Panc1 (cell line): ENCODE measurements around the gene FAM98C. TPM values are rescaled to one million over a fixed set of nuclear protein-coding genes. Genes with fewer than 3 reads are reported as not detected.

Experiments
- ATAC-seq: fragments of 200-7000 bp; cut with Tn5 transposase; 2 replicates; pipeline ENCODE4 v1.9.1; 2020; ENCODE audit warnings: mild to moderate bottlenecking, moderate library complexity
- BruUV-seq: library from RNA; stranded (reverse); fragments of 400-500 nt; replicated peaks from 2 replicates; lab custom pipeline; 2021; lab: Mats Ljungman, UMichigan
- CTCF ChIA-PET: fragments of 300-600 bp; sonication (Branson Sonifier 250); formaldehyde crosslinking; loops from one replicate; lab custom pipeline; 2022; ENCODE audit warnings: antibody characterized with exemption; lab: Charles Lee
- POLR2A ChIA-PET: fragments of 300-600 bp; sonication (Branson Sonifier 250); formaldehyde crosslinking; loops from one replicate; lab custom pipeline; 2022; ENCODE audit warnings: antibody characterized with exemption; lab: Charles Lee
- DNase-seq: peaks from one replicate; pipeline ENCODE4 v3.0.0-alpha.2; 2010; ENCODE audit warnings: low read depth, low spot score
- H3K27ac ChIP-seq: 2 replicates; pipeline ENCODE4 v1.5.1; 2011; ENCODE audit warnings: mild to moderate bottlenecking, low read length, inconsistent platforms
- H3K27me3 ChIP-seq: fragments of 200-500 bp; sonication (Bioruptor generic); 2 replicates; pipeline ENCODE4 v1.6.0; 2014; ENCODE audit warnings: low read length, inconsistent platforms; ENCODE audit not compliant: control insufficient read depth, insufficient read depth
- H3K36me3 ChIP-seq: fragments of 200-500 bp; sonication (Bioruptor generic); 2 replicates; pipeline ENCODE4 v1.5.1; 2014; ENCODE audit warnings: inconsistent platforms, mild to moderate bottlenecking, low read length, moderate library complexity; ENCODE audit not compliant: control insufficient read depth, insufficient read depth
- H3K4me1 ChIP-seq: 2 replicates; pipeline ENCODE4 v1.5.1; 2011; ENCODE audit warnings: inconsistent platforms, mild to moderate bottlenecking, low read length, moderate library complexity; ENCODE audit not compliant: control insufficient read depth, insufficient read depth
- H3K4me3 ChIP-seq, 2 experiments: 2 replicates each; pipeline ENCODE4 v1.5.1; 2011 to 2012; ENCODE audit warnings: low read depth in 2 of 2, low read length in 2 of 2, mild to moderate bottlenecking in 2 of 2, inconsistent platforms in 1 of 2, moderate library complexity in 1 of 2
- H3K9me3 ChIP-seq: fragments of 200-500 bp; sonication (Bioruptor generic); 2 replicates; pipeline ENCODE4 v1.5.1; 2014; ENCODE audit warnings: low read depth, mild to moderate bottlenecking, inconsistent platforms, low read length, moderate library complexity; ENCODE audit not compliant: control insufficient read depth, insufficient read depth
- CTCF ChIP-seq: fragments of 450-650 bp; IDR thresholded peaks from 2 replicates; pipeline ENCODE4 v1.5.1; 2017; ENCODE audit warnings: mild to moderate bottlenecking
- POLR2AphosphoS5 ChIP-seq: IDR thresholded peaks from 2 replicates; pipeline ENCODE4 v1.6.1; 2012; ENCODE audit warnings: mild to moderate bottlenecking, low read depth, low read length, moderate library complexity
- REST ChIP-seq, 2 experiments: IDR thresholded peaks; 2 replicates each; pipeline ENCODE4 v1.6.1; 2011 to 2012; ENCODE audit warnings: low read depth in 2 of 2, control low read depth in 1 of 2, low read length in 1 of 2, mild to moderate bottlenecking in 1 of 2, moderate library complexity in 1 of 2; ENCODE audit not compliant: insufficient read depth in 1 of 2
- SIN3A ChIP-seq: IDR thresholded peaks from 2 replicates; pipeline ENCODE4 v1.6.1; 2012; ENCODE audit warnings: low read depth, mild to moderate bottlenecking, low read length, moderate library complexity, borderline replicate concordance; ENCODE audit not compliant: insufficient read depth
- TCF7L2 ChIP-seq: IDR thresholded peaks from 2 replicates; pipeline ENCODE4 v1.6.1; 2011; ENCODE audit warnings: mild to moderate bottlenecking, low read depth, low read length, inconsistent platforms
- in situ Hi-C: cut with HindIII; loops from 2 replicates; pipeline ENCODE4 v1.10.0; 2016; ENCODE audit warnings: low sequenced_read_pairs, low pct_unique_long_range_greater_than_20kb
- intact Hi-C: fragments of 100-400 bp; cut with micrococcal nuclease; formaldehyde crosslinking; loops from one replicate; pipeline ENCODE4 v1.10.0; 2022; ENCODE audit not compliant: unreplicated experiment
- total RNA-seq: library from RNA; stranded (reverse); gene quantifications from one replicate; pipeline ENCODE4 v1.2.1, GENCODE V29; 2021; ENCODE audit not compliant: unreplicated experiment

The FAM98C gene
- total RNA-seq, 1 experiment from 2014 or later = 24.7 TPM

GRCh38 chr19:38417146-38417543, 14.3 kb downstream of the FAM98C start:
- ChIA-PET CTCF (interaction anchor here (0.6 to 1.5 kb wide), 2 partner anchors 15 to 61 kb away, joined by 3 to 4 read pairs; partner anchors contain the start of gene FAM98C), POLR2A (no interaction called here)
- intact Hi-C loops = no loop called here
- Histone ChIP-seq H3K36me3 (no peaks in the 10 kb centered on the region), H3K27ac (no peak overlapping the region), H3K9me3 (no peaks in the 10 kb centered on the region), H3K27me3 (no peaks in the 10 kb centered on the region), H3K4me1 (no peaks in the 10 kb centered on the region), H3K4me3 (no peak overlapping the region)
- in situ Hi-C loops = no loop called here
- TF ChIP-seq TCF7L2 (no peak), SIN3A (no peak), CTCF (no peak), REST (IDR thresholded peaks at IDR 0.05; ENCODE audit: insufficient read depth in 1 of 2, low read depth in 2 of 2, low read length in 1 of 2) (no peak), POLR2AphosphoS5 (no peak)
- DNase-seq (no peak), ATAC-seq (no peak)
- BruUV-seq = no TSS peak

- CTCF ChIA-PET = interaction anchor here (0.6 to 1.5 kb wide), 2 partner anchors 15 to 60 kb away, joined by 3 to 4 read pairs; partner anchors contain the start of gene FAM98C
- peak overlapping the region; percentile 25 to 51 for H3K4me3 ChIP-seq
- no peaks in the 10 kb centered on the region for H3K36me3 ChIP-seq
- BruUV-seq = no TSS peak
- in situ Hi-C loops (no loop called here), intact Hi-C loops (no loop called here)
- POLR2A ChIA-PET = no interaction called here
- peak; percentile 67; the same call in 1 of the 2 replicates for TF ChIP-seq TCF7L2
- TF ChIP-seq CTCF = no peak
- H3K9me3 ChIP-seq = no peaks in the 10 kb centered on the region
- DNase-seq (no peak), ATAC-seq (peak; percentile 66)
- no peak overlapping the region for H3K27ac ChIP-seq
- H3K4me1 ChIP-seq = no peaks in the 10 kb centered on the region
- no peaks in the 10 kb centered on the region for H3K27me3 ChIP-seq
Measured at GRCh38 chr19:38417544-38418506, 14.9 kb downstream of the FAM98C start.
